ENCODE data around the gene SCG3.

Gene SCG3

DNA sequence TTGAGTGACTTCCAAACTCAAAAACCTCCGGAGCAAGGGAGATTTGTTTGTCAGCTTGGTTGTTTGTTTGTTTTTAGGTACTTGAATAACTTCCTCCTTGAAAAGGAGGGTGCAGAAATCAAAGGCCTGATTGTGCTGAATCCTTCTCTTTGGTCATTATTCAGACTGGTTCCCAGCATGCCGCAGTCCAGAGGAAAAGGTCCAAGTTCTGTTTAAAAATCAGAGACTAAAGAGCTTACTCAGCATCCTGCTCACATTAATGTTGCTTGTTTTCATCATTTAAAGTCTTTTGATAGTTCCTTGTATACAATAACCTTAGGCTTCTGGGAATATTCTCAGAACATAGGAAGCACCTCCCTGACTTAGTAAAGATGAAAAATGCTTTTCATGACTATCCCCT, 982 bp upstream of the SCG3 start:
- DNase-seq = no peak

DNA sequence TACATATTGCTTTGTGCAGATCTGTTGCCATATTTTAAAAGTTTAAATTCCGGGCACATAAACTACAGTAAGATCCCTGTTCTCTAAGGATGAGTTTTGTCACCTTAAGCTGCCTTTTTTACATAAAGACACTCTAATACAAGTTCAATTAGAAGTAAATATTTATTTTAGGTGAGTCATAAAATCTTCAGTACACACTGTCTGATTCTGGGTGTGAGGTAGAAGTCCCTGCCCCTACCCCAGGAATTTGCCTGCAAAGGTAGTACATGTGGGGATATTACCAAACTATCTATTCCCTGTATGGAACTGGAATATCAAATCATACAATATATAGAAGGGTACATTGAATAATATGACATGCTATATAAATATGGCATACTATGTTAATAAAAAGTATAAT, 6.3 kb downstream of the SCG3 start:
- no peak for DNase-seq

DNA sequence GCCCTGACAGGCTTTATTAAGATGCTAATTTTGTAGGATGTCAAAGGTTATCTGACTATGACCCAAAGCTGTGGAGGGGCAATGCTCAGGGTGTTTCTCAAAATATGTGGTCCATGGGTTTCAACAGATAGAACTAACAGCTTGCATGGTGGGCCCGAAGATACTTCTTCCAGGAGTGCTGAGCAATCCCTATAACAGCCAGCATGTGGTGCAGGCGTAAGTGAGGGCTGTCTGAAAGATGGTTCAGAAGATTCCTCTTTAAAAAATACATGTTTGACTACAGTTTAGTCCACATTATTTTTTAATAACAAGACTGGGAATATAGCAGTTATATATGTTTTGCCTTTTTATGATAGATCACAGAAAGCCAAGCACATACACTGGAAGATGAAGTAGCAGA, 7.6 kb downstream of the SCG3 start:
- no peak for DNase-seq

DNA sequence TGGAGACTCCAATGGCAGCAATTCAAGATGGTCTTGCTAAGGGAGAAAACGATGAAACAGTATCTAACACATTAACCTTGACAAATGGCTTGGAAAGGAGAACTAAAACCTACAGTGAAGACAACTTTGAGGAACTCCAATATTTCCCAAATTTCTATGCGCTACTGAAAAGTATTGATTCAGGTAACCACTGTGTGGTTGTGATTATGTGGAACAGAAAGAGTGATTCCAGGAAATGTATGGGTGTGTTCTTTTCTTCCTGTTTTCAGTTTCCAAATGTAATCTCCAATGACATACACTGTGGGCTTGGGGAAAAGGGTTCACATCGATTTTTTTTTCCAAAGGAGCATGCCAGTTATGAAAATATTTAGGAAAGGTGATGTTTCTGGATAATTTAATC, 10.9 kb downstream of the SCG3 start:
- DNase-seq = no peak

DNA sequence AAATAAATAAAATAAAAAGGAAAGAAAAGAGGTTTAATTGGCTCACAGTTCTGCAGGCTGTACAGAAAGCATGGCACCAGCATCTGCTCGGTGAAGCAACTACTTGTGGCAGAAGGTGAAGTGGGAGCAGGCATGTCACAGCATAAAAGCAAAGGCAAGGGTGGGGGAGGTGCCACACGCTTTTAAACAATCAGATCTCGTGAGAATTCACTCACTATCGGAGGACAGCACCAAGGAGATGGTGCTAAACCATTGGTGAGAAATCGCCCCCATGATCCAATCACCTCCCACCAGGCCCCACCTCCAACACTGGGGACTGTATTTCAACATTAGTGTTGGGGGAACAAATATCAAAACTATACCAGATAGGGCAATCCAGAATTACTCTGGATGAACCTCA, 15.3 kb downstream of the SCG3 start:
- no peak for DNase-seq

DNA sequence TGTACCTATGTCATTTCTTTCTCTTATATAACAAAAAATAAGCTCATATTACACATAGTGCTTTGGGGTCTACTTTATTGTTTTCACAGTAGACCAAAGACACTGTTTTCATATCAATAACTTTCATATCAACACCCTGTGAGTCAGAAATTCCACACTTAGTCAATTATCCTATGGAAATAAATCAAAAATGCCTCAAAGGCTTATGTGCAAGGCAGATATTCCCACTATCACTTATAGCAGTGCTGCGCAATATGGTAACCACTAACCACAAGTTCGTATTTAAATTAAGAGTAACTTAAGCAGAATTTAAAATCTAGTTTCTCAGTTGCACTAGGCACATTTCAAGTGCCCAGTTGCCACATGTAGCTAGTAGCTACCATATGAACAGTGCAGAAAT, 15.9 kb downstream of the SCG3 start:
- no peak for DNase-seq

DNA sequence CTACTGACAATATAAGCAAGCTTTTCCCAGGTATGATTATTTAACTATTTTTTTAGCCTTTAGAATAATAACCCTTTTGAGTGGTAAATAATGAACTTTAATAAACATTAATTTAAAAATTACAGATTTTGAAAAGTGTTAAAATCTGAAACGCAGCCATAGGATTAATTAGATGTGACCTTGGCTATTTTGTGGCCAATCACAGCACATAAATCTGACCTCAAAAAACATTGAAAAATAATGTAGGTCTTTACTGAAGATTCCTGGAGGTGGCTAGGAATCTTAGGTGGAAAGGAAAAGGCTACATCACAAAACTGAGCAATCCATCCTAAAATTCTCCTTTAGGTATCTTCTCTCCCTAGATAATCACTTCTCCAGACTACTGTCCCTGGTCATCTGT, 18.1 kb downstream of the SCG3 start:
- DNase-seq = no peak

DNA sequence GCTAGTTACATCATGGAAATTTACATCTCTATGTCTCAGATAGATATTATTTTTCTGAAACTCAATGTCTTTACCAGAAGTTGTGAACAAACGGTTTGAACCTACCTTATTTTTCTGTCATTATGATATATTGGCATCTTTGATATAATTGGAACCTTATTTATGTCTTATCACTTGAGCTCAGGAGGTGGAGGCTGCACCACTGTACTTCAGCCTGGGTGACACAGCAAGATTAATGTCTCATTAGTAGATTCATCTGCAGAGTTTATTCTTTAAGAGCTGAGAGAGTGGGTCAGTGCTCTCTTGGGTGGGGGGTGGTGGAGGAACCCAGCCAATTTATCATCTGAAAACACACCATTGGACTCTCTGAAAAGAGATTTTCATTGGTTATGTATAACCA, 21.4 kb downstream of the SCG3 start:
- no peak for DNase-seq

DNA sequence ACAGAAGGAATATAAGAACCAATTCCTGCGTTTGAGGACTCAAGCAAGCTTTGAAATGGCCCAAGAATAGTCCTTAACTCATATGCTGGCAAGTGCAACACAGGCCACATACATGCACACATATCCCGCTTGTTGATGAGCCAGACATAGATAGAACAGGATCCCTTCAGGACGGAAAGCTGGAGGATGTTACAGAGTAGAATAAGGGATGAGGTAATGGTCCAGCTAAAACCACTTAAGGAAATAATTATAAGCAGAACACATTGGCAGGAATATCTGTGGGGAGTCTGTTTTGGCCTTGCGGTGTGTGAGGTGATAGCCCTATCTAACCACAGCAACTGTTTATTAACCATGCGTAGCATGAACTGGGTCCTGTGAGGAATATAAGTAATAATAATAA, 25.0 kb downstream of the SCG3 start:
- DNase-seq = no peak

DNA sequence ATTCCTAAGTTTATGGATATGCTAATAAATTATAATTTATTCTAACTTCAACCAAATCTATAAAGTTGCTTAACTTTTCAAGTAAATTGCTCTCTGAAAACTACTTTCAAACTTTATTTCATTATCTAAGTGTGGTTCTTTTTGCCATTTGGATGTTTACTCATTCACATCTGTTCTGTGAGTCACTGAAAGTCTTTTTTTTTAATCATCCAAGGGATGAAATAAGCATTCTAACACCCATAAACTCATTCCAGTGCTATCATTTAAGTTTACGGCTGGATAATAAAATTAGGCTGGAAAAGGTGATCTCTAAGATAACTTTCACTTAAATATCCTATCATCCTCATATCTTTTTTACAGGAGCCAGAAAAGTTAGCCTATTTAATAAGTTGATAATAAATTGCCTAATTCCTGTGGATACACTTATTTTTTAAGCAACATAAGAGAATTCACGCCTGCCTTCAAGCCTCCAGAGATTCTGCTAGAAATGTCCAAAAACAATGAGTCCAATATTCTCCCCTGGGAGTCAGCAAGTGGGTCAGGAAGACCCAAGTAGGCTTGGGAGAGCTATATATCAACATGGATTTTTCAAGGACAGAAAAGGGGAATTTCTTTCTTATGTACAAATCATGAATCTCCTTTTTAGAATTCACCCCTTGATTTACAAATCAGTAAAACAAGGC, 25.8 kb downstream of the SCG3 start:
- no peak for DNase-seq

DNA sequence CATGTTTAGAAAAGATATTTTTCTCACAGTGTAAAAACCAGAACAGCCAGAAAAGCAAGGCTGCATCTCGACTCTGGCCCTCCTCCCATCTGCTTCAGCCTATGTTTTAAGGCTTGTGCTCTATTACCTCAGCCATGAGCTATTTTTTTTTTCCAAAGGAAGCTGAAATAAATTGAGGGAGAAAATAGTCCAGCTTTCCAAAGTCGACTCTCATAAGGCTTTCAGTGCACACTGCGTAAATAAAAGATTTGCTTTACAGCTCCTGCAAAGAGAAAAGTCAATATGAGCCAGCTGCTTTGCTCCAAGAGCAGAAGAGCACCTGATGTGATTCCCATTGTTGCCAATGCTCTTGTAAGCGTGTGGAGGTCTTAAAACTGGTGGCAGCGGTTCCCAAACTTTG, 26.7 kb downstream of the SCG3 start:
- DNase-seq = no peak

DNA sequence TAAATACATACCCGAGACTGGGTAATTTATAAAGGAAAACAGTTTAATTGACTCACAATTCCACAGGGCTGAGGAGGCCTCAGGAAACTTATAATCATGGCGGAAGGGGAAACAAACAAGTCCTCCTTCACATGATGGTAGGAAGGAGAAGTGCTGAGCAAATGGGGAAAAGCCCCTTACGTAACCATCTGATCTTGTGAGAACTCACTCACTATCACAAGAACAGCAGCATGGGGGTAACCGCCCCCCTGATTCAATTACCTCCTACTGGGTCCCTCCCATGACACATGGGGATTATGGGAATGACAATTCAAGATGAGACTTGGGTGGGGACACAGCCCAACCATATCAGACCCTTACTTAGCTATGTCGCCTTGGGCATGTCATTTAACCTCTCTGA, 27.7 kb downstream of the SCG3 start:
- no peak for DNase-seq

DNA sequence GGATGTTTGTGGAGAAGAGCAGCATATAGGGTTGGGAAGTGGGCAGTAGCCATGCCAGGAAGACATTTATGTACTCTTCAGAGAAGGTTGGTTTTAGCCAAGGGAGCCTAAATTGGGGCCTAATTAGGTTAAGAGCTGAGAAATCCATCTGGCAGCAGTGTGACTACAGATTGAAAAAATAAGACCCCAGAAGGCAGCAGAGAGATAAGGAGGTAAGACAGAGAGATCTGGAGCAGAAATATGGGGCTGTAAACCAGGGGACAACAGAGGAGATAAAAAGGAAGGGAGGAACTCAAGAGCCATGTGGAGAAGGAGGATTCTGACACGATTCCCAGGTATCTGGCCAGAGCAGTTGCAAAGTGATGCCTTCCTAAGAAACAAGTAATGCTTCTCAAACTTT, 32.9 kb downstream of the SCG3 start:
- DNase-seq = no peak

DNA sequence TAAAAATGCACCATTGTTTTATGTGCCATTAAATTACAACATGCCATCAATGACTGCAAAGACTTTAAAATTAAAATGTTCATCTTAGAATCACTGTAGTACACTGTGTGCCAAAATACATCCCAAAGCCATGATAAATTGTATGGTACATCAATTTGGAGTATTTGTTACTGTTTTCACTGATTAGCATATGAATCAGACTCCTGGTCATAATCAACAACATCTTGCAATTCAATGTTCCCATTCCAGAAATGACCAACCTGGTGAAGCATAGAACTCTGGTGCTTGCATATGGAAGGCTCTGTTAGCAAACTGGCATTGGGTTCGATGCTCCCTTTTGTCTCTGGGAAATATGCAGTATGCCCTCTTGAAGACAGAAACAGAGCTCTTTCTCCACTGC, 33.6 kb downstream of the SCG3 start:
- no peak for DNase-seq

DNA sequence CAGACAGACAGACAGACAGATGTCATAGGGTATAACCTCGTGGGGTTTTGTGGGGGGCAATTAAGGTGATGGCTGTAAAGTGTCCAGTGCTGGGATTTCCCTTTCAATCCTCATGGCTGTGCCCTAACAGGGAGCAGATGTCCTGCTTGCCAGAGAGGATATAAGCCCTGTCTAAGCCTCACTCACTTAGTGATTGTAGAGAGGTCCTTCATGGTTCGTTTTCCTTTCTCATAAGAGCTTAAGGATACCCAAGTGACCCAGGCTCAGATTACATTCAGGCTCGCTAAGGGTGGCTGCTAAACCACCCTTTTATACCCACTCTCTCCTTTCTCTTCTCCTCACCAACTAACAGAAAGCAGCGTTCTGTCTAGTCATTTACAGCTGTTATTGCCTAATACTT, 36.9 kb downstream of the SCG3 start:
- DNase-seq = no peak

DNA sequence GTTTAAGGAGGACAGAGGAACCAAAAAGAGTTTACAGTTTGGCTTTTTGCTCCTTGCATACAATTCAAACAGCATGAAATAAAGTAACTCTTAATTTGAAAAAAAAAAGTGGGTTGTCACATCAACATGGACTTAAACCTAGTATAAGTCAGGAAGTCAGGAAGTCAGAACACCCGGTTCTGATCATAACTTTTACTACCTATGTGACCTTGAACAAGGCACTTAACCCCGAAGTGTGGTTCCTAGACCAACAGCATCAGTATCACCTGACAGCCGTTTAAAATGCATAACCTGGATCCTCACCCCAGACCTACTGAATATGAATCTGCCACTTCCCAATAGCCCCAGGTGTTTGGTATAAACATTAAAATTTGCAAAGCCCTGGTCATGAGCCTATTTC, 37.4 kb downstream of the SCG3 start:
- DNase-seq = no peak

DNA sequence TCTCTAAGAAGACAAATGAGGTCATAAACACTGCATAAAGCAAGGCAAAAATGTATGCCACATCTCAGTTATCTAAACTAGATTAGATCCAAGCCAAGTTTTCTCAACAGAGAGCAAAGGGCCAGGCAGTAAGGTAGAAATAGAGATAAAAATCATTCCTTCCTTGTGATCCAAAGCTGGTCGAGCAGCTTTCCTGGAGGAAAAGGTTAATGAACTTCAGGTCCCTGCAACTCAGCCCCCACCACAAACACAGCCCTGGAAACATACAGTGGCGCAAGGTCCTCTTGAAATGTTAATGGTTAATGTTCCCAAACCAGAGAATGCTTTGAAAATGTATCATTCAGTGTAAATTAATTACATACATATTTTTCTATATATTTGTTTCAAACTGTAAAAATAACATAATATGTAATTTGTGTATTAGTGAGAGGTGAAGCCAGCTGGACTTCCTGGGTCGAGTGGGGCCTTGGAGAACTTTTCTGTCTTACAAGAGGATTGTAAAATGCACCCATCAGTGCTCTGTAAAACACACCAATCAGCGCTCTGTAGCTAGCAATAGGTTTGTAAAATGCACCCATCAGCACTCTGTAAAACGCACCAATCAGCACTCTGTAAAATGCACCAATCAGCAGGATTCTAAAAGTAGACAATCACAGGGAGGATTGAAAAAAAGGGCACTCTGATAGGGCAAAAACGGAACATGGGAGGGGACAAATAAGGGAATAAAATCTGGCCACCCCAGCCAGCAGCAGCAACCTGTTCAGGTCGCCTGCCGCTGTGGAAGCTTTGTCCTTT, 39.1 kb downstream of the SCG3 start:
- no peak for DNase-seq

DNA sequence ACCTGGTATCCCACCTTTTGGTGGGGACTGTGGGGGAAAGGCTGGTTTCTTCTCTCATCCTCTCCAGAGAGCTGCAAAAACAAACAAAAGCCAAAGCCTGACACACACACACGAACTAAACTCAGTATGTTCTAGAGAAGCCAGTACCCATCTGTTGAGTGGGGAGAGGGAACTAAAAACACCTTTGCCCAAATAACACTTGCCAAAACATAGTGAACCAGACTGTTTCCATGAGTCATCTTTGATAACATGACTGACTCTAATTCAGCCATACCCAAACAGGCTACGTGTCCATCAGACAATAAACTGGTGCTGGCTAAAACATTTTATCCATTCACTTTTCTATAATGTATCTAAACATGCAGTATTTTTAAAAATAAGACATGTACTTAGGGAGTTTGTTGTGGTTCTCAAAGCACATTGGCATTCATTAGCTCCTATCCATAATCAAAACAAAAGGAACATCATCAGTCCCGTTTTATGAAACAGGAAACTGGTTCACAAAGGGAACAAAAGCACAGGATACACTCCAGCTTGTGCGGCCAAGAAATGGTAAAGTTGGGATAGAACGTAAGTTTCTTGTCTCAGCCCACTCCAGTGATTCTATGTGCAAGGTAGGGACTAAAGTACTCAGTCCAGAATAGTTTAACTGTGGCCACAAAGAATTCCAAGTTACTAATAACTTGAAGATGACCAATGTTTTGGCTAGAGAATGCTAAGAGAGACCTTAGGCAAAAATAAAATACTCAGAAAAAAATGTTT, 40.1 kb downstream of the SCG3 start:
- no peak for DNase-seq

DNA sequence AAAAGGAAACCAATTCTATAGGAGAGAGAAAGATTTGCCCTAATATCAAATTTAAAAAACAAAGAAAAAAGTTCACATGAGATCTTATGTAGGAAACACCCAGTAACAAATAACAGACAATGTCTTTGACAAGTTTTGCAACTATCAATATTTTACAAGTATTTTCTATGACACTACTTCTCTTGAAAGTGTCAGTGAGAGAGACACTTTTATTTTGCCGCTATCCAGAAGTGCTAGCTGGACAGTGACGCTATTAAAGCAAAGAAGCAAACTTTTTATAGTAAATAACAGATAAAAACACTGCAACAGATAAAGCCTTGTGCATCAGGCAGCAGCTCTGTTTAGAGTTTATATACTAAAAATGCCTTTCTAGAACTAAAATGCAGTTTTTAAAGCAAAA, 42.9 kb downstream of the SCG3 start:
- no peak for DNase-seq

DNA sequence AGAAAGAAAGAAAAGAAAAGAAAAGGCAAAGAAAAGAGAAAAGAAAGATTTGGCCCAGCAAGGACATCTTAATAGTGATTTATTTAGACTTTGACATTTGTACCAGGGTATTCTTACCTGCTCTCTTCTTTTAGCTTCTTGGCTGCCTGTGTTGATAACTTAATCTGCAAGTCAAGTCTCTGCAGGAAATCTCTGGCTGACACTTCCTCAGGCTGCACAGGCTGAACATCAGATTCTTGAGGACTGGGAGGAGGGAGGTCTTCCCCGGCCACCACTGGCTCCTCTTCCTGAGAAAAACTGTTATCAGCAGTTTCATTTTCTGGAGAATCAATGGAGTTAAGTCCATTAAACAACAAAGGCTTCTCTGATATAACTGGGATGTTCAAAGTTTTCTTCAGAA, 43.4 kb downstream of the SCG3 start:
- no peak for DNase-seq

DNA sequence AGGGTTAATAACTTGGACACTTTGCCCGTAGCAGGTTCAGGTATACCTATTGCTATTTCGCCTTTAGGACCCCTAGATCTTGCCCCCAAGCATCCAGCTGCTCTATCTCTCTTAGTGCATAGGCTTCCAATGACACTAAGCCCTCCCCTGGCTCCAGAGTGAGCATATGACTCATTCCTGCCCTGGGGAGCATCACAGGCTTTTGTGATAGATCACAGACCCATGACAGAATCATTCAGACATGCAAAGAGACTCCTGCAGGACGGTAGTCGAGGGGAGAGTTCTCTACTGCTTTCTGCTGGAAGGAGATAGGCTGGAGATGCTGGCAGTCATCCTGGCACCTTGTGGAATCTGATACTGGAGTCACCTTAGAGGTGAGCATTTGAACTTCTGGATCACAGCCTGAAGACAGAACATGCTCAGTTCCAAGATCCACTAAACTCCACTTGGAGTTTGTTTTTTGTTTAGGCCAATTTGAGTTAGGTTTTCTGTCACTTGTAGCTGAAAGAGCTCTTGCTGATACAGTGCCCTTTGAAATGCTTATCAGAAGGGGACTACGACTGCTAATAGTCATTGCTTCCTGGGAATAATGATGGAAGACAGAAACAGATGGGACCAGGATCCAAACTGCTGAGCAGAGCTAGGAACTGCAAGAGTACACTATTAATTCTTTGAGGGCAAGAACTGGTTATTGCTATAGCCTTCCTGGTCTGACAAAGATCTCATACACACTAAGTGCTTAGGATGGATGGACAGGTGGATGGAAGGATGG, 45.2 kb downstream of the SCG3 start:
- no peak for DNase-seq

DNA sequence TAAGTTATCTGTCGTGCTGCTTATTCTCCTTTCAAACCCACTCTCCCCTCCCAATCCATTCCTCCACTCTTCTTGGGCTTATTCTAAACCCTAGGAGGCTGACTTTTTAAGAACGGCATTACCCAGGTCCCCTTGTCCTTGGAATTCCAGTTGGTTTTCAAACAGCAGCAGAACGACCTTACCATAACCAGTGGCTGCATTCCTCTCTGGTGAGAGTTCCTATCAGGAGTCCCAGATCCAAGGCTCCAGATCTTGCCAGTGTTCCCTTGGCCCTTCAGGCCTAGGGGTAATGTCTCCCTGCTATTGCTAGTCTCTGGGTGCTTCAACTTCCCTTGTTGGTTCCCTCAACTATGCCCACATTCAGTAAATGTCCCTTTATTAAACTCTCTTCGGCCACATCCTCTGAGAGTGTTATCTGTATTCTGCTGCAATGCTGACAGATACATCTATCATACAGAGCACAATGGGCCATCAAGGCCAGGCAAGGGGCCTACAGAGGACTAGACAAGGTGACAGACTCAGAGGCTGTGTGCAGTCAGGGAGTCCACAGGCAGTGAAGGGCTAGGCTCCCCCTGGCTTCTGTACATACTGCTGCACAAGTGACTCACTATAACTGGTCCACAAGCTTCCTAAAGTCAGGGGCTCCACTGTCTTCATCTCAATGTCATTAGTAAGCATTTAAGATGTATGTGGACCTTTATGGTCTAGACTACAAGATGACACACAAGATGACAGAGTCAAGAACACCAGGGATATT, 46.0 kb downstream of the SCG3 start:
- DNase-seq = no peak
